Heart left ventricle (tissue), 13 donors: ENCODE results near the gene TGFB2.

ENCODE experiments used
- CTCF ChIP-seq, 12 donors: fragments of 200-600 bp; sonication (generic) in 4 of 12; IDR thresholded peaks; one replicate each; pipeline versions ENCODE4 v1.5.0 to v1.8.0; 2018 to 2022; ENCODE audit warnings: antibody characterized with exemption in 12 of 12, mild to moderate bottlenecking in 5 of 12
- POLR2A ChIP-seq, 2 donors: fragments of 450-650 bp; IDR thresholded peaks; one replicate each; pipeline ENCODE4 v1.6.1; 2017; ENCODE audit warnings: antibody characterized with exemption in 2 of 2, mild to moderate bottlenecking in 2 of 2, moderate library complexity in 2 of 2
- donor health status: ischemic (EF 13 %, LVEDD 7.1; RV severe dilation, severe dysfunction).
- donor health status: DM: no; HTN: yes; CAD: no.
- donor health status: DM: no; HTN: no; CAD: no.
- donor health status: ischemic (EF 25% LVEDD 6.9; RV normal size, moderate dysfunction).
- donor health status: ischemic (EF 25% LVEDD 5.7; RV mildly dilated, moderate dysfunction).
- donor health status: ischemic (EF 35%, LVEDD 5.7; RV mildly dilated, moderate dysfunction).
- donor health status: nonischemic (EF 11% LVEDD 7.7; RV severe dilation, severe dysfunction).
- donor health status: DM: yes; HTN: yes; CAD: no.
- donor health status: PGD.
- donor health status: ischemic (EF 29% LVEDD 5.4; RV normal size, mild dysfunction).
- donor health status: nonischemic (EF 23%, LVEDD 6.1; RV moderate dilation, normal function).

- TF ChIP-seq CTCF (IDR thresholded peaks at IDR 0.05) (no peak), POLR2A (IDR thresholded peaks at IDR 0.05) (no peak)
Observed at GRCh38 chr1:218479436-218480115, 134.4 kb downstream of the TGFB2 start.
